HepG2 (cell line): Measurements from ENCODE around the gene INPP5E. TPM values are rescaled to one million over a fixed set of nuclear protein-coding genes. Genes with fewer than 3 reads are reported as not detected.

Experiments used
- ATAC-seq: fragments of 200-7000 bp; cut with Tn5 transposase; 3 replicates; pipeline ENCODE4 v1.9.1; 2020; ENCODE audit warnings: mild to moderate bottlenecking, moderate library complexity
- BruUV-seq: library from RNA; stranded (reverse); fragments of 400-500 nt; replicated peaks from 2 replicates; lab custom pipeline; 2021; lab: Mats Ljungman, UMichigan
- CTCF ChIA-PET: fragments of 300-600 bp; formaldehyde crosslinking; extraction: SDS; loops from one replicate; lab custom pipeline; 2021; ENCODE audit warnings: low total read pairs, inconsistent platforms, low intra/inter-chr PET ratio; lab: Yijun Ruan, JAX
- POLR2A ChIA-PET: fragments of 350-600 bp; sonication (Branson Sonifier 250); formaldehyde crosslinking; loops from one replicate; lab custom pipeline; 2020; ENCODE audit warnings: antibody characterized with exemption, inconsistent platforms; lab: Yijun Ruan, JAX
- DNase-seq: peaks from one replicate; pipeline ENCODE4 v3.0.0-alpha.2; 2015; ENCODE audit warnings: low spot score
- FAIRE-seq: peaks from 3 replicates; lab custom pipeline; 2011; peaks lifted over from hg19 to GRCh38; lab: Jason Lieb, UNC
- H2AFZ ChIP-seq: one replicate; pipeline ENCODE4 v1.6.1; 2011; ENCODE audit warnings: low read length, inconsistent platforms
- H3K27ac ChIP-seq: fragments of 300-600 bp; 3 replicates; pipeline ENCODE4 v1.8.0; 2011; ENCODE audit warnings: mixed run types, mild to moderate bottlenecking, mixed read lengths, low read length, inconsistent platforms; ENCODE audit not compliant: insufficient read depth; ENCODE audit errors: extremely low read length
- H3K27me3 ChIP-seq, 2 experiments: fragments of 200-600 bp in 1 of 2; 2 replicates in 1 of 2; 3 replicates in 1 of 2; pipeline versions ENCODE4 v1.6.0 to v1.8.0; 2011; ENCODE audit warnings: low read length in 2 of 2, mild to moderate bottlenecking in 2 of 2, moderate library complexity in 2 of 2, inconsistent platforms in 1 of 2; ENCODE audit not compliant: insufficient read depth in 2 of 2, control insufficient read depth in 1 of 2
- H3K36me3 ChIP-seq, 2 experiments: fragments of 200-600 bp in 1 of 2; replicated peaks in 1 of 2; 2 replicates in 1 of 2; 3 replicates in 1 of 2; pipeline versions ENCODE4 v1.5.1 to v1.8.0; 2011; ENCODE audit warnings: low read length in 2 of 2, inconsistent platforms in 1 of 2; ENCODE audit not compliant: insufficient read depth in 2 of 2, control insufficient read depth in 1 of 2
- H3K4me1 ChIP-seq: 2 replicates; pipeline ENCODE4 v1.5.1; 2012; ENCODE audit warnings: low read length, inconsistent platforms; ENCODE audit not compliant: insufficient read depth
- H3K4me2 ChIP-seq: 2 replicates; pipeline ENCODE4 v1.6.0; 2011; ENCODE audit warnings: low read depth, low read length, inconsistent platforms
- H3K4me3 ChIP-seq, 3 experiments: fragments of 200-600 bp in 1 of 3; sonication (generic), shearing (Covaris generic) in 1 of 3; replicated peaks in 1 of 3; 2 replicates each; pipeline ENCODE4 v1.5.1; 2011 to 2016; ENCODE audit warnings: low read length in 3 of 3, inconsistent platforms in 2 of 3, low read depth in 2 of 3, mild to moderate bottlenecking in 2 of 3, control low read depth in 1 of 3, mixed read lengths in 1 of 3; ENCODE audit not compliant: insufficient read depth in 1 of 3
- H3K79me2 ChIP-seq: one replicate; pipeline ENCODE4 v1.6.1; 2011; ENCODE audit warnings: low read length, inconsistent platforms; ENCODE audit not compliant: insufficient read depth
- H3K9ac ChIP-seq: 2 replicates; pipeline ENCODE4 v1.6.0; 2011; ENCODE audit warnings: mild to moderate bottlenecking, low read depth, low read length, inconsistent platforms; ENCODE audit not compliant: insufficient read depth
- H3K9me3 ChIP-seq: 2 replicates; pipeline ENCODE4 v1.5.1; 2012; ENCODE audit warnings: mild to moderate bottlenecking, low read length
- H4K20me1 ChIP-seq: 2 replicates; pipeline ENCODE4 v1.6.0; 2011; ENCODE audit warnings: inconsistent platforms, mild to moderate bottlenecking, low read length, moderate library complexity; ENCODE audit not compliant: insufficient read depth
- AGO2 ChIP-seq: fragments of 200-400 bp; formaldehyde crosslinking; optimal IDR thresholded peaks from 2 replicates; pipeline ENCODE3; 2017; ENCODE audit warnings: mild to moderate bottlenecking, low read depth, low read length, moderate library complexity
- FOXK2 ChIP-seq: fragments of 450-650 bp; IDR thresholded peaks from 2 replicates; pipeline ENCODE4 v1.6.1; 2016
- KMT2B ChIP-seq: IDR thresholded peaks from 2 replicates; pipeline ENCODE4 v1.6.1; 2016; ENCODE audit warnings: missing genetic modification reagents, missing compliant biosample characterization
- PRPF4 ChIP-seq: fragments of 200-400 bp; formaldehyde crosslinking; IDR thresholded peaks from 2 replicates; pipeline ENCODE4 v1.6.1; 2016; ENCODE audit warnings: low read length, low read depth; ENCODE audit not compliant: poor library complexity, severe bottlenecking
- RAD51 ChIP-seq: fragments of 450-650 bp; IDR thresholded peaks from 2 replicates; pipeline ENCODE4 v1.6.1; 2016; ENCODE audit warnings: borderline replicate concordance
- RBFOX2 ChIP-seq: fragments of 200-400 bp; formaldehyde crosslinking; IDR thresholded peaks from 2 replicates; pipeline ENCODE4 v1.6.1; 2017; ENCODE audit warnings: low read depth, mild to moderate bottlenecking, low read length
- SRSF1 ChIP-seq: fragments of 200-400 bp; formaldehyde crosslinking; optimal IDR thresholded peaks from 2 replicates; pipeline ENCODE3; 2017; ENCODE audit warnings: mild to moderate bottlenecking, low read depth, low read length, moderate library complexity
- STAG1 ChIP-seq: sonication (generic); formaldehyde crosslinking; IDR thresholded peaks from 2 replicates; pipeline ENCODE4 v1.4.0; 2020; ENCODE audit warnings: missing genetic modification reagents
- TP53 ChIP-seq: sonication (generic); formaldehyde crosslinking; conservative IDR thresholded peaks from 2 replicates; pipeline ENCODE4 v1.4.0; 2020; ENCODE audit warnings: missing genetic modification reagents
- ZBTB26 ChIP-seq: IDR thresholded peaks from 2 replicates; pipeline ENCODE4 v1.6.1; 2016; ENCODE audit warnings: missing compliant biosample characterization, missing genetic modification reagents, borderline replicate concordance
- ZNF335 ChIP-seq: sonication (generic); formaldehyde crosslinking; IDR thresholded peaks from 2 replicates; pipeline ENCODE4 v1.4.0; 2020; ENCODE audit warnings: missing genetic modification reagents
- ZNF34 ChIP-seq: sonication (generic); formaldehyde crosslinking; IDR thresholded peaks from 2 replicates; pipeline ENCODE4 v1.4.0; 2020; ENCODE audit warnings: mild to moderate bottlenecking, missing genetic modification reagents, borderline replicate concordance
- ZNF710 ChIP-seq: sonication (generic); formaldehyde crosslinking; IDR thresholded peaks from 2 replicates; pipeline ENCODE4 v1.5.0; 2020; ENCODE audit warnings: mild to moderate bottlenecking, missing genetic modification reagents, borderline replicate concordance
- WGBS: methylation state at CpG from one replicate; pipeline ENCODE4 v1.1.6; 2017; ENCODE audit warnings: low lambda C conversion rate; 5-methylcytosine and 5-hydroxymethylcytosine counted together
- in situ Hi-C: cut with HindIII; loops from 2 replicates; pipeline ENCODE4 v1.10.0; 2017; ENCODE audit warnings: low pct_unique_long_range_greater_than_20kb; ENCODE audit not compliant: extremely low pct_ligation_motif_present
- intact Hi-C: fragments of 100-400 bp; cut with micrococcal nuclease; formaldehyde crosslinking; loops from one replicate; pipeline ENCODE4 v1.10.0; 2022; ENCODE audit not compliant: unreplicated experiment
- polyA plus RNA-seq, 8 experiments: library from polyadenylated mRNA; depleted of rRNA in 3 of 8; stranded (reverse) in 7 of 8; unstranded in 1 of 8; fragments of >200 nt; fragmentation: Illumina TruSeq in 4 of 8; extraction: Trizol in 4 of 8; gene quantifications; 2 replicates each; pipeline versions ENCODE4 v1.2.1 to v1.2.3, GENCODE V29; 2011 to 2016; ENCODE audit warnings: low read depth in 4 of 8, missing spikeins in 1 of 8, mixed read lengths in 1 of 8; ENCODE audit not compliant: insufficient read depth in 1 of 8
- total RNA-seq, 5 experiments: library from RNA; depleted of rRNA; stranded (reverse); fragments of >200 nt; fragmentation: Illumina TruSeq; extraction: Trizol; gene quantifications; 2 replicates each; pipeline ENCODE4 v1.2.3, GENCODE V29; 2016; ENCODE audit warnings: low read depth in 1 of 5

Gene INPP5E
- total and polyA plus RNA-seq, 2 of the 13 experiments (the other 11 are each of a cell fraction or from before 2014, with no cell fraction given), result 5.5 TPM

GRCh38 chr9:136383436-136383835, 56.2 kb downstream of the INPP5E start:
- H3K4me2 ChIP-seq, result no peak overlapping the region
- peaks cover 30 to 60% of the 10 kb centered on the region in 2 experiments; a peak in 4 of 5 replicates for H3K36me3 ChIP-seq
- no peak overlapping the region for H3K9ac ChIP-seq
- DNase-seq, result no peak
- in situ Hi-C loops (no loop called here), intact Hi-C loops (no loop called here)
- POLR2A ChIA-PET, result no interaction called here
- WGBS, result 97% methylated on average over 17 of the region's 20 CpGs
- TF ChIP-seq ZNF710 (CRISPR knock-in tag) (no peak), STAG1 (CRISPR knock-in tag) (no peak), TP53 (no peak), ZNF34 (CRISPR knock-in tag) (no peak), PRPF4 (no peak), ZNF335 (CRISPR knock-in tag) (no peak), SRSF1 (no peak), KMT2B (CRISPR knock-in tag) (no peak), ZBTB26 (CRISPR knock-in tag) (no peak), FOXK2 (no peak), AGO2 (peak; percentile 41), RBFOX2 (0 out of 2 replicates have a peak, but pooled peaks have one; percentile 37), RAD51 (no peak)
- TF ChIP-seq, all 625 proteins: peak for 2
- H3K4me1 ChIP-seq, result 0 out of 2 replicates have a peak, but pooled peaks cover under 1% of the 10 kb centered on the region
- BruUV-seq, result no TSS peak
- ATAC-seq (no peak), FAIRE-seq (no peak)
- H4K20me1 ChIP-seq, result no peaks in the 10 kb centered on the region
- H3K9me3 ChIP-seq, result no peaks in the 10 kb centered on the region
- H3K27ac ChIP-seq, result no peak overlapping the region
- no peaks in the 10 kb centered on the region for H3K79me2 ChIP-seq
- CTCF ChIA-PET, result no interaction called here
- H3K27me3 ChIP-seq, result no peaks in the 10 kb centered on the region
- H2AFZ ChIP-seq, result no peak overlapping the region
- H3K4me3 ChIP-seq, result no peak overlapping the region
